Measurements from ENCODE around the gene HOXD3.

HOXD3 gene

DNA sequence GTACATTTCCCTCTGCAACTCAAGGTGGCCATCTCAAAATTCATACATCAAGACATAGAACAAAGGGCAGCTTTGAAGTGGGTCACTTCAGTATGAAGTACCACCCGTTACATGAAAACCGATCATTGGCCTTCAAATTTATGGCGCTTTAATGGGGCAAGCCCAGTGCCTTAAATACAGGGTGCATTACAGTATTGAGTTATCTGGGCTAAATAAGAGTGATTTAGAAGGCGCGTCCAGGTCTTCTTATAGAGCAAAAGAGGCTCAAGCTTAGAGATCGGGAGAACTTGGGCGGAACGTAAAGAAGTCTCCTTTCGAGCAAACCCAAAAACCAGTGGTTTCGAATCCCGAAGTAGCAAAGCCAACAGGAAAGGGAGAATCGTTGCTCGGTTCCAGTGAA, 7.1 kb downstream of the HOXD3 start:
- TF ChIP-seq, protein P1, sequence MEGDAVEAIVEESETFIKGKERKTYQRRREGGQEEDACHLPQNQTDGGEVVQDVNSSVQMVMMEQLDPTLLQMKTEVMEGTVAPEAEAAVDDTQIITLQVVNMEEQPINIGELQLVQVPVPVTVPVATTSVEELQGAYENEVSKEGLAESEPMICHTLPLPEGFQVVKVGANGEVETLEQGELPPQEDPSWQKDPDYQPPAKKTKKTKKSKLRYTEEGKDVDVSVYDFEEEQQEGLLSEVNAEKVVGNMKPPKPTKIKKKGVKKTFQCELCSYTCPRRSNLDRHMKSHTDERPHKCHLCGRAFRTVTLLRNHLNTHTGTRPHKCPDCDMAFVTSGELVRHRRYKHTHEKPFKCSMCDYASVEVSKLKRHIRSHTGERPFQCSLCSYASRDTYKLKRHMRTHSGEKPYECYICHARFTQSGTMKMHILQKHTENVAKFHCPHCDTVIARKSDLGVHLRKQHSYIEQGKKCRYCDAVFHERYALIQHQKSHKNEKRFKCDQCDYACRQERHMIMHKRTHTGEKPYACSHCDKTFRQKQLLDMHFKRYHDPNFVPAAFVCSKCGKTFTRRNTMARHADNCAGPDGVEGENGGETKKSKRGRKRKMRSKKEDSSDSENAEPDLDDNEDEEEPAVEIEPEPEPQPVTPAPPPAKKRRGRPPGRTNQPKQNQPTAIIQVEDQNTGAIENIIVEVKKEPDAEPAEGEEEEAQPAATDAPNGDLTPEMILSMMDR (IDR thresholded peaks at IDR 0.05; ENCODE audit: low read depth, low read length, missing control alignments), result no peak
- no peak overlapping the region for H3K4me3 ChIP-seq (ENCODE audit: low read depth, low read length)
- DNase-seq (ENCODE audit: low read depth), result no peak
- in situ Hi-C loops (cut with HindIII; ENCODE audit: low sequenced_read_pairs), result no loop called here

DNA sequence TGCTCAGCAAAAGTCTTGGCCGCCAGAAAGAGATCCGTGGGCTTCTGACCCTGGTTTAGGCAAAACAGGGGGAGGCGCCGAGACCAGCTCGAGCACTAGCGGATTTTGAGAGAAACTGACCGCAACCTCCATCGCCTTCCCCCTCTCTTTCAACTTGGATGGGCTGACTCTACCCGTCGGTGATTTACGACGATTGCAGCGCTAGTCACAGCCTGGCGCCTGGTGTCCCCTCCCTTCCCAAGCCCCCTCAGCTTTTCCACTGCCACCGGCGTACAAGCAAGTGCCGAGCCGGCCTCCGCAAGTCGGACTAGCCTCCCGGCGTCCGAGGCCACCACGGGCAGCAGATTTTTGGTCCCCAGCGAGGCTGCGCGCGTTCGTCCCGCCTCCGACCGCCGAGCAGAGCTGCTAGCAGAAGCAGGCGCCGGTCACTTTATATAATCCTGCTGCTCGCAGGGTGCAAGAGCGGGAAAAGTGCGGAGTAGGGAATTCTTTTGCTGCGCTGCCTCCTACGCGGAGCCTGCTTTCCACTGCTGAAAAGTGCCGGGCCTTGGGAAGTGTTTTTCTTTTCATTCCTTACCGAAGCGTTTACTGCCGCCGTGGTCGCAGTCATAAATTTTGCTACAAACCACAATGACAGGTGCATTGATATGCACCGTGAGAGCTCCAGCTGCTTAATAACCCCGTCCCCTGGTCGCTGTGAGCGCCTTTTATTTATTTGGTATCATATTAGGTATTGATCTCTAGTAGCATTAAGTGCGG, 7.7 kb downstream of the HOXD3 start:
- H3K4me3 ChIP-seq (ENCODE audit: low read depth, low read length), result no peak overlapping the region
- no peak for DNase-seq (ENCODE audit: low read depth)
- in situ Hi-C loops (cut with HindIII; ENCODE audit: low sequenced_read_pairs), result no loop called here
- TF ChIP-seq, protein P1 (IDR thresholded peaks at IDR 0.05; ENCODE audit: low read depth, low read length, missing control alignments), result no peak

DNA sequence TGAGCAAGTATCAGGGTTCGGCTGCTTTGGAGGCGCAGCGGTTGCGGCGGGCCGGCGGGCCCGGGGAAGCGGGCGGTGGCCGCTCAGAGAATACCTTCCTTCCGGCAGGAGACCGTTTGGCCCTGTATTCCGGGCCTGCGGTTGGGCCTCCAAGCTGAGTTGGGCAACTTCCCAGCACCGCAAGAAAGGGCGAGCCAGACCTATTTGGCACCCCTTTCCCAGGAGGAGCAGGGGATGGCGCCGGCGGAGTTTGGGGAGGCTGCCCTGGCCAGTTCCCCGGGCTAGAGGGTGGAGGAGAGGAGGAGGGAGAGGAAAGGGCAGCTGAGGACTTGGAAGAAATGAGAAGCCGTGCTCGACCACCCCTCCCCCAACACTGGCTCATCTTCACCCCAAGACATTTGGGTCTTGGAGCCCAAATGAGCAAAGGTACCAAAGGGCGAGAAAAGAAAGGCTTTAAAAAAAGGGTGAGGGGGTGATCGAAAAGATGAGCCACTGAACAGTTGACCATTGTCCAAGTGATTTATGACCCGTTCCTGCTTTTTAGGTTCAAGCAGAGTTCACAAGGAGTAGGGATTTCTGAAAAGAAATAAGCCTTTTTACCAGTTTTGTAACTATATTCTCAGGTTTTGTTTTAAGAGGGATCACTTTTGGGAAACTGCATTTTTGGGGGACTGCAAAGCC, 8.4 kb downstream of the HOXD3 start:
- H3K4me3 ChIP-seq (ENCODE audit: low read depth, low read length), result no peak overlapping the region
- TF ChIP-seq, protein P1 (IDR thresholded peaks at IDR 0.05; ENCODE audit: low read depth, low read length, missing control alignments), result no peak
- DNase-seq (ENCODE audit: low read depth), result no peak
- in situ Hi-C loops (cut with HindIII; ENCODE audit: low sequenced_read_pairs), result no loop called here

DNA sequence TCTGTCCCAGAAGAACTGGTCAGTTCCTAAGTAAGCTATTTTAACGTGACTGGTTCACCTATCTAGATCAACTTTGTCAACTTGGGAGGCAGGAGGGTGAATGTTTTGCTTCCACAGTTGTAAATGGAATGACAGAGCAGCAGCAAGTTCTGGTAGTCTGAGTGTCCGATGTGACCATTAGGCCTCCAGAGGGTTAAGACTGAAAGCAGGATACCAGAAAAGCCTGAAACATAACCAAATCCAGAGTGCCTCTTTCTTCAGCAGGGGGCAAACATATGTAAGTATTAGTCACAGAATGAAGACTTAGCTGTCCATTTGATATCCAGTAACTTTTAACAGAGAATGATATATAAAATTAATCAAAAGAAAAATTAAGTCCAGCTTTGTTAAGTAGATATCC, 9.2 kb downstream of the HOXD3 start:
- no peak overlapping the region for H3K4me3 ChIP-seq (ENCODE audit: low read depth, low read length)
- TF ChIP-seq, protein P1 (IDR thresholded peaks at IDR 0.05; ENCODE audit: low read depth, low read length, missing control alignments), result no peak
- in situ Hi-C loops (cut with HindIII; ENCODE audit: low sequenced_read_pairs), result no loop called here
- DNase-seq (ENCODE audit: low read depth), result no peak

DNA sequence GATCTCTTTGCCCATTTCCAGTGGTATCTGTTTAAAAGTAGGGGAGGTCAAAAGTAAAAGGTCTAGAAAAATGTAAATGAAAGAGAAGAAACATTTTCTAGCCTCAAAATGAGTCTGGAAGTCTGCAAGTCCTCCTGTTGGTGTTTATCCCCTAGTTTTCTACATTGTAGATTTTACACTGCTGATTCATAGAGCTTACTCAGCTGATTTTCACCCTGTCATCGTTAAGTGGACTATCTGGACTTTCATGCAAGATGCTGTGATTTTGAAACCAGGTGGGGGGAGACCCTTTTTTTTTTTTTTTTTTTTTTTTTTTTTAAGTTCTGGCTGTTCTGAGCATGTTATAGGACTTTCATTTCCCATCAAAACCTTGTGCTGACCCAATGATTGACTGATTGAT, 10.3 kb downstream of the HOXD3 start:
- in situ Hi-C loops (cut with HindIII; ENCODE audit: low sequenced_read_pairs), result no loop called here
- DNase-seq (ENCODE audit: low read depth), result no peak
- no peak overlapping the region for H3K4me3 ChIP-seq (ENCODE audit: low read depth, low read length)
- TF ChIP-seq, protein P1 (IDR thresholded peaks at IDR 0.05; ENCODE audit: low read depth, low read length, missing control alignments), result no peak

DNA sequence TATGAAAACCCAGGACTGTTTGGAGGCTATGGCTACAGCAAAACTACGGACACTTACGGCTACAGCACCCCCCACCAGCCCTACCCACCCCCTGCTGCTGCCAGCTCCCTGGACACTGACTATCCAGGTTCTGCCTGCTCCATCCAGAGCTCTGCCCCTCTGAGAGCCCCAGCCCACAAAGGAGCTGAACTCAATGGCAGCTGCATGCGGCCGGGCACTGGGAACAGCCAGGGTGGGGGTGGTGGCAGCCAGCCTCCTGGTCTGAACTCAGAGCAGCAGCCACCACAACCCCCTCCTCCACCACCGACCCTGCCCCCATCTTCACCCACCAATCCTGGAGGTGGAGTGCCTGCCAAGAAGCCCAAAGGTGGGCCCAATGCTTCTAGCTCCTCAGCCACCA, 12.1 kb downstream of the HOXD3 start:
- no peak overlapping the region for H3K4me3 ChIP-seq (ENCODE audit: low read depth, low read length)
- no peak for DNase-seq (ENCODE audit: low read depth)
- in situ Hi-C loops (cut with HindIII; ENCODE audit: low sequenced_read_pairs), result no loop called here
- TF ChIP-seq, protein P1 (IDR thresholded peaks at IDR 0.05; ENCODE audit: low read depth, low read length, missing control alignments), result no peak

Measured in astrocyte of the cerebellum (primary cell).